ENCODE results near the gene DERL3.

DERL3 gene

GRCh38 chr22:23801886-23802377 is 36.9 kb downstream of the DERL3 start:
- no peak for DNase-seq

- no peak for DNase-seq
These were observed 37.5 kb downstream of the DERL3 start for GRCh38 chr22:23801238-23801821.

GRCh38 chr22:23800297-23801237 is 38.2 kb downstream of the DERL3 start:
- DNase-seq, result no peak

- DNase-seq, result no peak
These were observed 42.3 kb downstream of the DERL3 start for GRCh38 chr22:23796461-23796860.

GRCh38 chr22:23793326-23793725 is 45.5 kb downstream of the DERL3 start:
- DNase-seq, result no peak

GRCh38 chr22:23791738-23792645 is 46.8 kb downstream of the DERL3 start:
- no peak for DNase-seq

- no peak for DNase-seq
These were observed 47.7 kb downstream of the DERL3 start for GRCh38 chr22:23790819-23791737.

GRCh38 chr22:23789638-23790037 is 49.2 kb downstream of the DERL3 start:
- DNase-seq, result no peak

GRCh38 chr22:23789121-23789520 is 49.7 kb downstream of the DERL3 start:
- no peak for DNase-seq

GRCh38 chr22:23787910-23788309 is 50.9 kb downstream of the DERL3 start:
- no peak for DNase-seq

- DNase-seq, result no peak
These were observed 51.3 kb downstream of the DERL3 start for GRCh38 chr22:23787600-23787896.

GRCh38 chr22:23786752-23787599 is 51.8 kb downstream of the DERL3 start, which contains the start of gene SMARCB1:
Gene SMARCB1, plus strand, starts transcription at chr22:23786966. Its CDS starts 204 bp downstream, at chr22:23787170.
- DNase-seq, result peak; percentile 97

- no peak for DNase-seq
These were observed 52.5 kb downstream of the DERL3 start for GRCh38 chr22:23786261-23786710.

All from retina (tissue), 1 donor.